ENCODE data around the gene CNTNAP5.

The CNTNAP5 gene

DNA sequence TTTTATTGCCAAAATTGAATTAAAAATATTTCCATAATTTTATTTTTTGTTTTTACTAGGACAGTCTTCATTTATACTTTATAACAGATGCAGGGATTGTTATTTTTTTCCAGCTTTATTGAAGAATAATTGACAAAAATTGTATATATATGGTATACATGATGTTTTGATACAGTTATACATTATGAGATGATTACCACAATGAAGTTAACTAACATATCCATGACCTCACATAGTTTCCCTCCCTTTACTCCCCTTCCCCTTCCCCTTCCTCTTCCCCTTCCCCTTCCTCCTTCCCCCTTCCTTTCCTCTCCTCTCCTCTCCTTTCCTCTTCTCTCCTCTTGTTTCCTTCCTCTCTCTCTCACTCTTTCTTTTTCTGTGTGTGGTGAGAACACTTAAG is 700.1 kb downstream of the CNTNAP5 start:
- ChIA-PET CTCF (no interaction called here), POLR2A (no interaction called here)
- H3K4me3 ChIP-seq (ENCODE audit: low read depth, low read length): no peak overlapping the region
- DNase-seq (ENCODE audit: low read depth, low spot score): no peak
- no peak for TF ChIP-seq CTCF (IDR thresholded peaks at IDR 0.05; ENCODE audit: insufficient read depth, low read length, missing control alignments)

DNA sequence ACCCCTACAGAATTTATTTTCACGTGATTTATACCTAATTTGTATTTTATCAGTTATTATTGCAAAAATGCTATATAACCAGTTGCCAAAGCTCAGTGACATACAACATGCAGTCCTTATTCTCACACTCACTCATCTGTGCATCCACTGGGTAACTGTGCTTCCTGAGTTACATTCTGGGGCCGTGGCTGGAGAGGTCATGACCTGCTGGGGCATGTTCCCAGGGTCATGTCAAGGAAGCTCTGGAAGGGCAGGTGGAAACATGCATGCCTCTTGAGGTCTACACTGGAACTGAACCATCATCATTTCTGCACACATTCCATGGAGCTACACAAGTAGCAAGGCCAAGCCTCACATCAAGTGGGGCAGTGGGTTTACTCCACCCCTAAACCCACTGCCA is 715.5 kb downstream of the CNTNAP5 start:
- no peak overlapping the region for H3K4me3 ChIP-seq (ENCODE audit: low read depth, low read length)
- no peak for DNase-seq (ENCODE audit: low read depth, low spot score)
- CTCF ChIA-PET: no interaction called here
- no peak for TF ChIP-seq CTCF (IDR thresholded peaks at IDR 0.05; ENCODE audit: insufficient read depth, low read length, missing control alignments)
- POLR2A ChIA-PET: no interaction called here

DNA sequence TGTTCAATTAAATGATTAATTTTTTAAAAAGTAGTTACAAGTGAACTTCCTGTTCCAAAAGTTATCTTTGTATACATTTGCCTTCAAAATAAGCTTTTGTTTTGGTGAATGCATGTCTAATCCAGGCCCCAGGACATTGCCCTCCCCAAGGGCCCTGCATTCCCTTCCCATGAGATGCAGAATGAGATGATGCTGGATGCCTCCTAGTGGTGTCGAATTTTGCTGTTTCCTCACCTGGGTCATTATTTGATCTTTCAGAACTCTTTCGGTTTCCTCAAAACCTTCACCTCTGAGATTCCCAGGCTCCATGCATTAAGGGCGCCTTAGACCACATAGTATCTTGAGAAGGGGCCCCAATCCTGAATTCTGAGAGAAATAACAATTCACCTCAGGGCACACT is 728.8 kb downstream of the CNTNAP5 start:
- ChIA-PET POLR2A (no interaction called here), CTCF (no interaction called here)
- no peak for DNase-seq (ENCODE audit: low read depth, low spot score)

GRCh38 chr2:124755386-124755785 is 730.3 kb downstream of the CNTNAP5 start:
- ChIA-PET POLR2A (no interaction called here), CTCF (no interaction called here)
- TF ChIP-seq CTCF (IDR thresholded peaks at IDR 0.05; ENCODE audit: insufficient read depth, low read length, missing control alignments): no peak
- DNase-seq (ENCODE audit: low read depth, low spot score): no peak
- H3K4me3 ChIP-seq (ENCODE audit: low read depth, low read length): no peak overlapping the region

More for the DNA sequence above, 728.8 kb downstream of the CNTNAP5 start:
- no peak for TF ChIP-seq CTCF (IDR thresholded peaks at IDR 0.05; ENCODE audit: insufficient read depth, low read length, missing control alignments)
- no peak overlapping the region for H3K4me3 ChIP-seq (ENCODE audit: low read depth, low read length)

DNA sequence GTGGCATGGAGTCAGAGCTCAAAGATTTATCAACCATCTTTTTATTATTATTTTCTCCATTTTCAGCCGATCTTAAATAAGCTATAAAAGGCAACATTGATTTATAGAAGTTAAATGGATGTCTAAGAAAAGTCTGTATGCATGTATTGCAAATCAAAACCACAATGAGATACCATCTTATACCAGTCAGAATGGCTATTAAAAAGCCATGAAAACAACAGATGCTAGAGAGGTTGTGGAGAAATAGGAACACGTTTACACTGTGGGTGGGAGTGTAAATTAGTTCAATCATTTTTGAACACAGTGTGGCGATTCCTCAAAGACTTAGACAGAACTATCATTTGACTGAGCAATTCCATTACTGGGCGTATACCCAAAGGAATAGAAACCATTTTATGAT is 731.0 kb downstream of the CNTNAP5 start:
- H3K4me3 ChIP-seq (ENCODE audit: low read depth, low read length): no peak overlapping the region
- ChIA-PET POLR2A (no interaction called here), CTCF (no interaction called here)
- no peak for TF ChIP-seq CTCF (IDR thresholded peaks at IDR 0.05; ENCODE audit: insufficient read depth, low read length, missing control alignments)
- DNase-seq (ENCODE audit: low read depth, low spot score): no peak

GRCh38 chr2:124762388-124762787 is 737.3 kb downstream of the CNTNAP5 start:
- POLR2A ChIA-PET: no interaction called here

More at GRCh38 chr2:124762388-124762787, 737.3 kb downstream of the CNTNAP5 start:
- H3K4me3 ChIP-seq (ENCODE audit: low read depth, low read length): no peak overlapping the region
- TF ChIP-seq CTCF (IDR thresholded peaks at IDR 0.05; ENCODE audit: insufficient read depth, low read length, missing control alignments): no peak
- no peak for DNase-seq (ENCODE audit: low read depth, low spot score)
- CTCF ChIA-PET: no interaction called here
